WTC11 (cell line): ENCODE data around the gene XRCC4.

Source experiments
- CREB1 ChIP-seq: sonication (generic); formaldehyde crosslinking; IDR thresholded peaks from 2 replicates; pipeline ENCODE4 v1.8.0; 2023; ENCODE audit warnings: mild to moderate bottlenecking, missing genetic modification reagents
- CTCF ChIP-seq: fragments of 200-600 bp; IDR thresholded peaks from 2 replicates; pipeline ENCODE4 v1.8.0; 2022; ENCODE audit warnings: antibody characterized with exemption
- USF1 ChIP-seq: sonication (generic); formaldehyde crosslinking; IDR thresholded peaks from 2 replicates; pipeline ENCODE4 v1.8.0; 2022; ENCODE audit warnings: mild to moderate bottlenecking, missing genetic modification reagents
- ZNF317 ChIP-seq: sonication (generic); formaldehyde crosslinking; IDR thresholded peaks from 2 replicates; pipeline ENCODE4 v1.8.1; 2023; ENCODE audit warnings: low read depth, mild to moderate bottlenecking, moderate library complexity, missing genetic modification reagents, borderline replicate concordance
- ZSCAN18 ChIP-seq: fragments of 250-450 bp; sonication (Bioruptor Pico); IDR thresholded peaks from 2 replicates; pipeline ENCODE4 v2.1.2; 2022; ENCODE audit warnings: mild to moderate bottlenecking, moderate library complexity

- TF ChIP-seq ZNF317 (CRISPR knock-in tag) = no peak
- no peak for TF ChIP-seq CREB1
- TF ChIP-seq CTCF = no peak
- TF ChIP-seq ZSCAN18 (CRISPR knock-in tag) = no peak
- no peak for TF ChIP-seq USF1
Measured at GRCh38 chr5:83392766-83393503, 315.6 kb downstream of the XRCC4 start.
